Suprapubic skin (tissue), 3 donors: ENCODE data around the gene DENND6B.

ENCODE experiments used
- CTCF ChIP-seq, 2 donors: fragments of 200-600 bp in 1 of 2; fragments of 450-650 bp in 1 of 2; sonication (generic) in 1 of 2; IDR thresholded peaks; one replicate each; pipeline ENCODE4 v1.5.1; 2016 to 2019; ENCODE audit warnings: antibody characterized with exemption in 2 of 2, mild to moderate bottlenecking in 1 of 2, moderate library complexity in 1 of 2
- EP300 ChIP-seq: sonication (generic); formaldehyde crosslinking; IDR thresholded peaks from one replicate; pipeline ENCODE4 v1.6.1; 2017; ENCODE audit warnings: antibody characterized with exemption

- TF ChIP-seq CTCF (IDR thresholded peaks at IDR 0.05) (no peak), EP300 (no peak)
These were observed 62.6 kb downstream of the DENND6B start for GRCh38 chr22:50264104-50264745.
